Stimulated activated CD4-positive, alpha-beta T cell treated with anti-CD3 and anti-CD28 coated beads, Interleukin-15, amount 100 ng/mL, for 1 hour (primary cell): Measurements from ENCODE around the gene CUL1.

Experiments used
- DNase-seq, 2 donors: peaks; one replicate each; pipeline ENCODE4 v3.0.0-alpha.2; 2020; ENCODE audit warnings: low read depth in 1 of 2, low spot score in 1 of 2

The CUL1 gene

DNA sequence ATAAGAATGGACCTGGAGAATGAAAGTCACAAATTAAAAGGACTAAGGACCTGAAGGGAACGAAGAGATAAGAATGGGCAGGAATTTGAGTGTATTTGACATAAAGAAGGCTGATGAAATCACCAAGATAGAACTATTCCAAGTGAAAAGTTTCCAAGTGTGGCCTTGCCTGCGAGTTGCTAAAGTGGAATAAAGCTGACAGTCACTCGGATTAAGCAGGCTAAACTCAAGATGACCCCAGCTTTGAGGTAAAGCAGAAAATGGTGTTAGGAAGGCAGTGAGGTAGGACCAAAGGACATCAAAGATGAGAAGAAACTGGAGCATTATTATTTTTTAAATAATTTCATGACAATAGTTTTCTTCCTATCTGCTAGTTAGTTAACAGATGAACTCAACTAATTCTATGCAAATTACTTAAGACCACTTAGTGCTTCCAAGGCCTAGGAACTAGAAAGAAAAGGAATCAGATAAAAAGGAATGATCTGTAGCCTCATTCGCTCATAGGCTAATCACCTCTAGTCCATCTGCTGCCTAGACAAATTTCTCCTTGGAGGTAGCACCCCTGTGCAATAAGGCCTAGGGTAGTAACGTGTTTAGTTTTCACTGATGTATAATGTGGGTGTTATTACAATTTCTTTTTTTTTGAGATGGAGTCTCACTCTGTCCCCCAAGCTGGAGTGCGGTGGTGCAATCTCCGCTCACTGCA, 150.8 kb downstream of the CUL1 start:
- no peak for DNase-seq

DNA sequence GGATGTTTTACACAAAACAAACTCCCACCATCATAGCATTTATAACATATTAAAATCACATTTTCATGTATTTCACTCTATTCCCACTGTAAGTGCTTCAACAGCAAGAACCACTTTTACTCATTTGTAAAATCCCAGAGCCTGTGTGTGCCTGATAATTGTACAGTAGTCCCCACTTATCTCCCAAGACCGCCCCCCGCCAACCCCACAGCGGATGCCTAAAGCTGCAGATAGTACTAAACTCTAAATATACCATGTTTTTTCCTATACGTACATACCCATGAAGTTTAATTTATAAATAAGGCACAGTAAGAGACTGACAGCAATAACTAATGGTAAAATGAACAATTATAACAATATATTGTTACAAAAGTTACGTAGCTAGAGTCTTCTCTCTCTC, 151.9 kb downstream of the CUL1 start:
- DNase-seq = no peak
